Neural progenitor cell (in vitro differentiated cells): ENCODE data around the gene MLN. TPM values are rescaled to one million over a fixed set of nuclear protein-coding genes. Genes with fewer than 3 reads are reported as not detected.

Experiments used
- DNase-seq: peaks from one replicate; pipeline ENCODE4 v3.0.0-alpha.2; 2016; ENCODE audit warnings: low spot score
- H2AFZ ChIP-seq: fragments of 200-600 bp; sonication (generic); replicated peaks from 2 replicates; pipeline ENCODE4 v1.6.1; 2016; ENCODE audit warnings: antibody characterized with exemption
- H3F3A ChIP-seq: fragments of 200-600 bp; sonication (generic); 2 replicates; pipeline ENCODE4 v1.6.1; 2016; ENCODE audit warnings: antibody characterized with exemption, low read depth
- H3K27ac ChIP-seq: fragments of 200-600 bp; sonication (generic); 2 replicates; pipeline ENCODE4 v1.5.1; 2016; ENCODE audit warnings: mild to moderate bottlenecking
- H3K27me3 ChIP-seq: fragments of 200-600 bp; sonication (generic); 2 replicates; pipeline ENCODE4 v1.6.1; 2016; ENCODE audit warnings: mild to moderate bottlenecking, moderate library complexity
- H3K36me3 ChIP-seq: fragments of 200-600 bp; sonication (generic); 2 replicates; pipeline ENCODE4 v1.5.1; 2016
- H3K4me1 ChIP-seq: fragments of 200-600 bp; sonication (generic); 2 replicates; pipeline ENCODE4 v1.6.1; 2016; ENCODE audit warnings: mixed run types
- H3K4me2 ChIP-seq: fragments of 200-600 bp; sonication (generic); 2 replicates; pipeline ENCODE4 v1.6.1; 2016
- H3K4me3 ChIP-seq: fragments of 200-600 bp; sonication (generic); 2 replicates; pipeline ENCODE4 v1.5.1; 2016
- H3K79me2 ChIP-seq: fragments of 200-600 bp; sonication (generic); 2 replicates; pipeline ENCODE4 v1.6.1; 2016; ENCODE audit warnings: low read depth
- H3K9ac ChIP-seq: fragments of 200-600 bp; sonication (generic); 2 replicates; pipeline ENCODE4 v1.6.1; 2016
- H3K9me3 ChIP-seq: fragments of 200-600 bp; sonication (generic); 2 replicates; pipeline ENCODE4 v1.5.1; 2016; ENCODE audit warnings: low read depth
- H4K20me1 ChIP-seq: fragments of 200-600 bp; sonication (generic); 2 replicates; pipeline ENCODE4 v1.6.1; 2016; ENCODE audit warnings: low read depth
- H3K27ac Mint-ChIP-seq: 3 replicates; pipeline ENCODE4 v1.8.0; 2021; ENCODE audit warnings: mixed read lengths
- H3K27me3 Mint-ChIP-seq: 2 replicates; pipeline ENCODE4 v1.8.0; 2022; ENCODE audit warnings: low read depth, mild to moderate bottlenecking, inconsistent platforms, moderate library complexity, mixed read lengths; ENCODE audit not compliant: insufficient read depth
- H3K36me3 Mint-ChIP-seq: 3 replicates; pipeline ENCODE4 v1.8.0; 2021; ENCODE audit warnings: mixed read lengths
- H3K4me1 Mint-ChIP-seq: 3 replicates; pipeline ENCODE4 v1.8.0; 2021; ENCODE audit warnings: mixed read lengths
- H3K4me3 Mint-ChIP-seq: 3 replicates; pipeline ENCODE4 v1.8.0; 2021; ENCODE audit warnings: mild to moderate bottlenecking, moderate library complexity, mixed read lengths
- H3K9me3 Mint-ChIP-seq: 3 replicates; pipeline ENCODE4 v1.8.0; 2020; ENCODE audit warnings: mixed read lengths
- CTCF ChIP-seq: fragments of 200-600 bp; sonication (generic); IDR thresholded peaks from 2 replicates; pipeline ENCODE4 v1.5.1; 2017; ENCODE audit warnings: antibody characterized with exemption, mild to moderate bottlenecking
- EZH2 ChIP-seq: fragments of 200-600 bp; sonication (generic); IDR thresholded peaks from 2 replicates; pipeline ENCODE4 v1.6.1; 2017; ENCODE audit warnings: antibody characterized with exemption, mild to moderate bottlenecking, moderate library complexity
- EZH2phosphoT487 ChIP-seq: fragments of 200-600 bp; sonication (generic); IDR thresholded peaks from 2 replicates; pipeline ENCODE4 v1.6.1; 2017; ENCODE audit warnings: antibody characterized with exemption
- total RNA-seq: library from RNA; depleted of rRNA; stranded (reverse); fragments of >200 nt; gene quantifications from 2 replicates; pipeline ENCODE4 v1.2.3, GENCODE V29; 2015; ENCODE audit warnings: low replicate concordance

The MLN gene
- total RNA-seq, 1 donor from 2014 or later: not detected

GRCh38 chr6:33786736-33787135 lies 17.1 kb downstream of the MLN start:
- no peaks in the 10 kb centered on the region for H3K9me3 ChIP-seq
- H3K9ac ChIP-seq: no peak overlapping the region
- H3K4me2 ChIP-seq: peak overlapping the region; percentile 93
- Mint-ChIP-seq H3K36me3 (peaks cover 28% of the 10 kb centered on the region), H3K27me3 (peaks cover 10% of the 10 kb centered on the region), H3K27ac (no peak overlapping the region), H3K4me1 (peaks cover 80% of the 10 kb centered on the region), H3K4me3 (peak overlapping the region; percentile 96), H3K9me3 (no peaks in the 10 kb centered on the region)
- H4K20me1 ChIP-seq: peaks cover 55% of the 10 kb centered on the region
- peaks cover 33% of the 10 kb centered on the region for H3F3A ChIP-seq
- no peak for TF ChIP-seq EZH2
- no peak overlapping the region for H3K27ac ChIP-seq
- peaks cover 35% of the 10 kb centered on the region for H3K4me1 ChIP-seq
- no peak for DNase-seq
- no peak overlapping the region for H2AFZ ChIP-seq
- H3K79me2 ChIP-seq: peaks cover 44% of the 10 kb centered on the region
- no peaks in the 10 kb centered on the region for H3K36me3 ChIP-seq
- H3K4me3 ChIP-seq: no peak overlapping the region
- no peaks in the 10 kb centered on the region for H3K27me3 ChIP-seq

GRCh38 chr6:33785778-33786177 lies 18.0 kb downstream of the MLN start:
- H3K9me3 Mint-ChIP-seq: no peaks in the 10 kb centered on the region
- H3K4me1 ChIP-seq: peaks cover 35% of the 10 kb centered on the region
- H2AFZ ChIP-seq: no peak overlapping the region
- no peak overlapping the region for H3K27ac ChIP-seq
- H3K36me3 ChIP-seq: no peaks in the 10 kb centered on the region
- H3K9ac ChIP-seq: no peak overlapping the region
- H4K20me1 ChIP-seq: peaks cover 65% of the 10 kb centered on the region
- H3K4me3 ChIP-seq: no peak overlapping the region
- TF ChIP-seq CTCF (no peak), EZH2 (no peak), EZH2phosphoT487 (no peak)
- H3K27me3 ChIP-seq: no peaks in the 10 kb centered on the region
- H3K9me3 ChIP-seq: no peaks in the 10 kb centered on the region
- peak overlapping the region; percentile 2 for H3K4me2 ChIP-seq
- no peak overlapping the region for H3K4me3 Mint-ChIP-seq
- peaks cover 28% of the 10 kb centered on the region for H3K36me3 Mint-ChIP-seq
- DNase-seq: no peak
- H3K79me2 ChIP-seq: peaks cover 46% of the 10 kb centered on the region
- peaks cover 10% of the 10 kb centered on the region for H3K27me3 Mint-ChIP-seq
- no peak overlapping the region for H3K27ac Mint-ChIP-seq
- peaks cover 34% of the 10 kb centered on the region for H3F3A ChIP-seq
- H3K4me1 Mint-ChIP-seq: peaks cover 80% of the 10 kb centered on the region

- H3F3A ChIP-seq: peaks cover 33% of the 10 kb centered on the region
- H3K4me1 ChIP-seq: peaks cover 38% of the 10 kb centered on the region
- H3K4me3 ChIP-seq: no peak overlapping the region
- H3K27me3 ChIP-seq: no peaks in the 10 kb centered on the region
- H3K36me3 ChIP-seq: no peaks in the 10 kb centered on the region
- TF ChIP-seq EZH2phosphoT487 (no peak), CTCF (no peak), EZH2 (no peak)
- H3K79me2 ChIP-seq: peaks cover 49% of the 10 kb centered on the region
- H2AFZ ChIP-seq: no peak overlapping the region
- no peak for DNase-seq
- no peak overlapping the region for H3K27ac ChIP-seq
- Mint-ChIP-seq H3K4me1 (peaks cover 81% of the 10 kb centered on the region), H3K36me3 (peaks cover 36% of the 10 kb centered on the region), H3K27ac (no peak overlapping the region), H3K9me3 (no peaks in the 10 kb centered on the region), H3K27me3 (peaks cover 10% of the 10 kb centered on the region), H3K4me3 (peak overlapping the region; percentile 19)
- no peak overlapping the region for H3K9ac ChIP-seq
- H3K9me3 ChIP-seq: no peaks in the 10 kb centered on the region
- H4K20me1 ChIP-seq: peaks cover 75% of the 10 kb centered on the region
- H3K4me2 ChIP-seq: no peak overlapping the region
Measured at GRCh38 chr6:33784787-33785186, 19.0 kb downstream of the MLN start.

GRCh38 chr6:33783781-33784520 lies 19.9 kb downstream of the MLN start:
- H3K27ac Mint-ChIP-seq: peak overlapping the region; percentile 80

More at GRCh38 chr6:33783781-33784520, 19.9 kb downstream of the MLN start:
- Histone ChIP-seq H4K20me1 (peaks cover 83% of the 10 kb centered on the region), H2AFZ (no peak overlapping the region), H3F3A (peaks cover 36% of the 10 kb centered on the region), H3K27ac (no peak overlapping the region), H3K79me2 (peaks cover 49% of the 10 kb centered on the region), H3K27me3 (no peaks in the 10 kb centered on the region), H3K4me1 (peaks cover 46% of the 10 kb centered on the region), H3K9ac (no peak overlapping the region), H3K9me3 (no peaks in the 10 kb centered on the region), H3K36me3 (no peaks in the 10 kb centered on the region), H3K4me3 (no peak overlapping the region), H3K4me2 (no peak overlapping the region)
- H3K4me3 Mint-ChIP-seq: no peak overlapping the region
- H3K4me1 Mint-ChIP-seq: peaks cover 82% of the 10 kb centered on the region
- DNase-seq: no peak
- no peaks in the 10 kb centered on the region for H3K9me3 Mint-ChIP-seq
- H3K36me3 Mint-ChIP-seq: peaks cover 44% of the 10 kb centered on the region
- peaks cover 8% of the 10 kb centered on the region for H3K27me3 Mint-ChIP-seq
- TF ChIP-seq CTCF: no peak
